Measurements from ENCODE around the gene RTN1. TPM values are rescaled to one million over a fixed set of nuclear protein-coding genes. Genes with fewer than 3 reads are reported as not detected.

RTN1 gene
- total and polyA plus RNA-seq, 10 donors = 4.1 to 65.4 (median 40.1) TPM

GRCh38 chr14:59698793-59699192 lies 171.8 kb downstream of the RTN1 start:
- peaks cover 0 to 9% (median 6%) of the 10 kb centered on the region in 8 donors for H3K9me3 ChIP-seq
- H3K27me3 ChIP-seq (replicated peaks in 1 of 7) = no peaks in the 10 kb centered on the region
- H3K36me3 ChIP-seq = no peaks in the 10 kb centered on the region
- H3K4me1 ChIP-seq = peaks cover 0 to 7% (median 5%) of the 10 kb centered on the region in 6 donors
- intact Hi-C loops (cut with DNase I; ENCODE audit: low total_unique reads) = no loop called here
- TF ChIP-seq POLR2A (IDR thresholded peaks at IDR 0.05) (no peak), POLR2AphosphoS5 (IDR thresholded peaks at IDR 0.05) (no peak)
- H3K4me3 ChIP-seq = no peak overlapping the region
- 74 to 90% (median 84%) methylated on average over 2 of the region's 2 CpGs for WGBS, 5 donors
- DNase-seq = no peak
- H3K27ac ChIP-seq = no peak overlapping the region

DNA sequence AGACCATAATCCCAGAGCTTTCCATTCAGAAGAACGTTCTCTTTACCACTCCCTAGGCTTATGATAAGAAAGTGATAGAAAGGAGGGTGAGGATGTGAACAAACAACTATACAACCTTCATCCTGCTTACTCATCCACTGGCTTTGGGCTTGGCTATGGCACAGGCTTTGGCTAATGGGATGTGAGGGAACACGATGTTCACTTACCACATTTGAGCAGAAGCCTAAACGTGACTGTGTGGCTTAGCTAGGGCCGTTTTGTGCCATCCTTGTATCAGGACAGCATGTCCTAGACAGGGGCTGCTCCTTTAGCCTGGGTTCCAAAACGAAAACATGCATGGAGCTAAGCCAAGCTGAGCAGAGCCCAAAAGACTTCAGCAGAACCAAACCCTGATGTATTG lies 175.4 kb downstream of the RTN1 start:
- no peak for DNase-seq
- peaks cover 0 to 7% (median 5%) of the 10 kb centered on the region in 6 donors for H3K4me1 ChIP-seq
- H3K36me3 ChIP-seq = no peaks in the 10 kb centered on the region
- intact Hi-C loops (cut with DNase I; ENCODE audit: low total_unique reads) = no loop called here
- 56 to 83% (median 68%) methylated on average over 5 of the region's 5 CpGs for WGBS, 5 donors
- peaks cover 0 to 11% (median 8%) of the 10 kb centered on the region in 8 donors for H3K9me3 ChIP-seq
- no peaks in the 10 kb centered on the region for H3K27me3 ChIP-seq (replicated peaks in 1 of 7)
- TF ChIP-seq POLR2AphosphoS5 (IDR thresholded peaks at IDR 0.05) (no peak), POLR2A (IDR thresholded peaks at IDR 0.05) (no peak)
- TF ChIP-seq, protein P1, sequence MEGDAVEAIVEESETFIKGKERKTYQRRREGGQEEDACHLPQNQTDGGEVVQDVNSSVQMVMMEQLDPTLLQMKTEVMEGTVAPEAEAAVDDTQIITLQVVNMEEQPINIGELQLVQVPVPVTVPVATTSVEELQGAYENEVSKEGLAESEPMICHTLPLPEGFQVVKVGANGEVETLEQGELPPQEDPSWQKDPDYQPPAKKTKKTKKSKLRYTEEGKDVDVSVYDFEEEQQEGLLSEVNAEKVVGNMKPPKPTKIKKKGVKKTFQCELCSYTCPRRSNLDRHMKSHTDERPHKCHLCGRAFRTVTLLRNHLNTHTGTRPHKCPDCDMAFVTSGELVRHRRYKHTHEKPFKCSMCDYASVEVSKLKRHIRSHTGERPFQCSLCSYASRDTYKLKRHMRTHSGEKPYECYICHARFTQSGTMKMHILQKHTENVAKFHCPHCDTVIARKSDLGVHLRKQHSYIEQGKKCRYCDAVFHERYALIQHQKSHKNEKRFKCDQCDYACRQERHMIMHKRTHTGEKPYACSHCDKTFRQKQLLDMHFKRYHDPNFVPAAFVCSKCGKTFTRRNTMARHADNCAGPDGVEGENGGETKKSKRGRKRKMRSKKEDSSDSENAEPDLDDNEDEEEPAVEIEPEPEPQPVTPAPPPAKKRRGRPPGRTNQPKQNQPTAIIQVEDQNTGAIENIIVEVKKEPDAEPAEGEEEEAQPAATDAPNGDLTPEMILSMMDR (IDR thresholded peaks at IDR 0.05 in 8 of 11, conservative IDR thresholded peaks at IDR 0.05 in 3 of 11) = no peak
- H3K4me3 ChIP-seq = no peak overlapping the region
- no peak overlapping the region for H3K27ac ChIP-seq

- TF ChIP-seq, protein P1 (IDR thresholded peaks at IDR 0.05 in 8 of 11, conservative IDR thresholded peaks at IDR 0.05 in 3 of 11) = no peak
- TF ChIP-seq POLR2AphosphoS5 (IDR thresholded peaks at IDR 0.05) = no peak
- no peak for TF ChIP-seq POLR2A (IDR thresholded peaks at IDR 0.05)
- Histone ChIP-seq H3K27ac (no peak overlapping the region), H3K4me1 (no peaks in the 10 kb centered on the region), H3K27me3 (replicated peaks in 1 of 7) (no peaks in the 10 kb centered on the region), H3K4me3 (no peak overlapping the region), H3K9me3 (peaks cover 0 to 16% (median 8%) of the 10 kb centered on the region in 8 donors), H3K36me3 (no peaks in the 10 kb centered on the region)
- DNase-seq = no peak
- intact Hi-C loops (cut with DNase I; ENCODE audit: low total_unique reads) = no loop called here
- 35 to 77% (median 55%) methylated on average over 2 of the region's 2 CpGs for WGBS, 5 donors
Measured at GRCh38 chr14:59691266-59691665, 179.3 kb downstream of the RTN1 start.

- Histone ChIP-seq H3K4me1 (no peaks in the 10 kb centered on the region), H3K36me3 (no peaks in the 10 kb centered on the region), H3K27ac (no peak overlapping the region), H3K4me3 (no peak overlapping the region), H3K9me3 (peaks cover 0 to 16% (median 8%) of the 10 kb centered on the region in 8 donors), H3K27me3 (replicated peaks in 1 of 7) (no peaks in the 10 kb centered on the region)
- TF ChIP-seq, protein P1 (IDR thresholded peaks at IDR 0.05 in 8 of 11, conservative IDR thresholded peaks at IDR 0.05 in 3 of 11) = no peak
- no peak for TF ChIP-seq POLR2A (IDR thresholded peaks at IDR 0.05)
- 2 to 83% (median 43%) methylated on average over 1 of the region's 1 CpG for WGBS, 5 donors
- intact Hi-C loops (cut with DNase I; ENCODE audit: low total_unique reads) = no loop called here
- DNase-seq = no peak
Measured at GRCh38 chr14:59690426-59690825, 180.2 kb downstream of the RTN1 start.

Data from spleen (tissue), 11 donors.